AG09309 (cell line): ENCODE data around the gene LAMA2.

Source experiments
- DNase-seq: peaks from one replicate; pipeline ENCODE4 v3.0.0-alpha.2; 2010; ENCODE audit warnings: low read depth
- H3K4me3 ChIP-seq: 2 replicates; pipeline ENCODE4 v1.5.1; 2011; ENCODE audit warnings: mild to moderate bottlenecking, low read depth, low read length, moderate library complexity; ENCODE audit not compliant: control insufficient read depth
- TF ChIP-seq, protein P1 (sequence below): IDR thresholded peaks from 2 replicates; pipeline ENCODE4 v1.5.1; 2011; ENCODE audit warnings: mild to moderate bottlenecking, low read depth, low read length, inconsistent platforms; ENCODE audit not compliant: insufficient read depth, control insufficient read depth; ENCODE audit errors: missing control alignments

LAMA2 gene, protein sequence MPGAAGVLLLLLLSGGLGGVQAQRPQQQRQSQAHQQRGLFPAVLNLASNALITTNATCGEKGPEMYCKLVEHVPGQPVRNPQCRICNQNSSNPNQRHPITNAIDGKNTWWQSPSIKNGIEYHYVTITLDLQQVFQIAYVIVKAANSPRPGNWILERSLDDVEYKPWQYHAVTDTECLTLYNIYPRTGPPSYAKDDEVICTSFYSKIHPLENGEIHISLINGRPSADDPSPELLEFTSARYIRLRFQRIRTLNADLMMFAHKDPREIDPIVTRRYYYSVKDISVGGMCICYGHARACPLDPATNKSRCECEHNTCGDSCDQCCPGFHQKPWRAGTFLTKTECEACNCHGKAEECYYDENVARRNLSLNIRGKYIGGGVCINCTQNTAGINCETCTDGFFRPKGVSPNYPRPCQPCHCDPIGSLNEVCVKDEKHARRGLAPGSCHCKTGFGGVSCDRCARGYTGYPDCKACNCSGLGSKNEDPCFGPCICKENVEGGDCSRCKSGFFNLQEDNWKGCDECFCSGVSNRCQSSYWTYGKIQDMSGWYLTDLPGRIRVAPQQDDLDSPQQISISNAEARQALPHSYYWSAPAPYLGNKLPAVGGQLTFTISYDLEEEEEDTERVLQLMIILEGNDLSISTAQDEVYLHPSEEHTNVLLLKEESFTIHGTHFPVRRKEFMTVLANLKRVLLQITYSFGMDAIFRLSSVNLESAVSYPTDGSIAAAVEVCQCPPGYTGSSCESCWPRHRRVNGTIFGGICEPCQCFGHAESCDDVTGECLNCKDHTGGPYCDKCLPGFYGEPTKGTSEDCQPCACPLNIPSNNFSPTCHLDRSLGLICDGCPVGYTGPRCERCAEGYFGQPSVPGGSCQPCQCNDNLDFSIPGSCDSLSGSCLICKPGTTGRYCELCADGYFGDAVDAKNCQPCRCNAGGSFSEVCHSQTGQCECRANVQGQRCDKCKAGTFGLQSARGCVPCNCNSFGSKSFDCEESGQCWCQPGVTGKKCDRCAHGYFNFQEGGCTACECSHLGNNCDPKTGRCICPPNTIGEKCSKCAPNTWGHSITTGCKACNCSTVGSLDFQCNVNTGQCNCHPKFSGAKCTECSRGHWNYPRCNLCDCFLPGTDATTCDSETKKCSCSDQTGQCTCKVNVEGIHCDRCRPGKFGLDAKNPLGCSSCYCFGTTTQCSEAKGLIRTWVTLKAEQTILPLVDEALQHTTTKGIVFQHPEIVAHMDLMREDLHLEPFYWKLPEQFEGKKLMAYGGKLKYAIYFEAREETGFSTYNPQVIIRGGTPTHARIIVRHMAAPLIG (N-terminal part only)

DNA sequence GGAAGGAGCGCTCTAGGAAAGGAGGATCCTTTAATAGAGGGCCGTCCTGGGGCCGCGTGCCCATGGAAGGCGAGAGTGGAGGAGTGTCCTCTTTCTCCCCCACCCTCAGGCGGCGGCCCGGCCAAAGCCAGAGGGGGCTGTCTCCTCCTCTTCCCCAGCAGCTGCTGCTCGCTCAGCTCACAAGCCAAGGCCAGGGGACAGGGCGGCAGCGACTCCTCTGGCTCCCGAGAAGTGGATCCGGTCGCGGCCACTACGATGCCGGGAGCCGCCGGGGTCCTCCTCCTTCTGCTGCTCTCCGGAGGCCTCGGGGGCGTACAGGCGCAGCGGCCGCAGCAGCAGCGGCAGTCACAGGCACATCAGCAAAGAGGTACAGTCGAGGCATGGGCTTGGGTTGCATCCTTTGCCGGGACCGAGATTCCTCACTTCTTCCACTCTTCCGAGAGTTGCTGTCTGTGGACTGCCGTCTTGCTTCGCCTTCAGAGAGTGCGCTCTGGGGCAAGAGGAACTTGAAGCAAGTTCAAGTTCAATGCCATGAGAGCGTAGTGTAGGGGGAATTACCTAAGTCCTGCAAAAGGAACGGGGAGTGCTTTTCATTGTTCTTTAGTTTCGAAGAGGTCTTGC lies at the start of gene LAMA2:
LAMA2 (plus strand) TSS at position 148 of the 621 bp plus-strand sequence; CDS start at position 256, 108 bp downstream.
- peak; percentile 49 for DNase-seq
- peak within 1 kb of the TSS; percentile 75 for H3K4me3 ChIP-seq
- TF ChIP-seq, protein P1, sequence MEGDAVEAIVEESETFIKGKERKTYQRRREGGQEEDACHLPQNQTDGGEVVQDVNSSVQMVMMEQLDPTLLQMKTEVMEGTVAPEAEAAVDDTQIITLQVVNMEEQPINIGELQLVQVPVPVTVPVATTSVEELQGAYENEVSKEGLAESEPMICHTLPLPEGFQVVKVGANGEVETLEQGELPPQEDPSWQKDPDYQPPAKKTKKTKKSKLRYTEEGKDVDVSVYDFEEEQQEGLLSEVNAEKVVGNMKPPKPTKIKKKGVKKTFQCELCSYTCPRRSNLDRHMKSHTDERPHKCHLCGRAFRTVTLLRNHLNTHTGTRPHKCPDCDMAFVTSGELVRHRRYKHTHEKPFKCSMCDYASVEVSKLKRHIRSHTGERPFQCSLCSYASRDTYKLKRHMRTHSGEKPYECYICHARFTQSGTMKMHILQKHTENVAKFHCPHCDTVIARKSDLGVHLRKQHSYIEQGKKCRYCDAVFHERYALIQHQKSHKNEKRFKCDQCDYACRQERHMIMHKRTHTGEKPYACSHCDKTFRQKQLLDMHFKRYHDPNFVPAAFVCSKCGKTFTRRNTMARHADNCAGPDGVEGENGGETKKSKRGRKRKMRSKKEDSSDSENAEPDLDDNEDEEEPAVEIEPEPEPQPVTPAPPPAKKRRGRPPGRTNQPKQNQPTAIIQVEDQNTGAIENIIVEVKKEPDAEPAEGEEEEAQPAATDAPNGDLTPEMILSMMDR = peak; percentile 35

DNA sequence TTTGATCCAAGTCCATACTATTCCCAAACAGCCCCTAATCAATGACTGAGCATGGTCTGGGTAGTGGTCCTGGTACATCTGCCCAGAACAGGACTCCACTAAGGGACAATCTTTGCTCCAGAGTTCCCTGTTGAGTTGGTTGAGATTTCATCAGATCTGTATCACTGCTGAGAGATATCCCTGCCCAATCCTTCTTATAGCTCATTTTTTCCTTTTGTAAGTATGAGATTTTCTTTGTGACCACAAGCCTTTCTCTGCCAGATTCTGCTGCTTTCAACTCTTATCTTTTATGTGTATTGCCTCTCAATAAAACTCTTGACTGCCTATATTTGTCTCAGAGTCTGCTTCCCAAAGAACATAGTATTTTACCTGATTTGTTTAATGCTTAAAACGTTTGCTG lies 46.2 kb upstream of the LAMA2 start:
- H3K4me3 ChIP-seq = no peak overlapping the region
- TF ChIP-seq, protein P1 = no peak
- no peak for DNase-seq

DNA sequence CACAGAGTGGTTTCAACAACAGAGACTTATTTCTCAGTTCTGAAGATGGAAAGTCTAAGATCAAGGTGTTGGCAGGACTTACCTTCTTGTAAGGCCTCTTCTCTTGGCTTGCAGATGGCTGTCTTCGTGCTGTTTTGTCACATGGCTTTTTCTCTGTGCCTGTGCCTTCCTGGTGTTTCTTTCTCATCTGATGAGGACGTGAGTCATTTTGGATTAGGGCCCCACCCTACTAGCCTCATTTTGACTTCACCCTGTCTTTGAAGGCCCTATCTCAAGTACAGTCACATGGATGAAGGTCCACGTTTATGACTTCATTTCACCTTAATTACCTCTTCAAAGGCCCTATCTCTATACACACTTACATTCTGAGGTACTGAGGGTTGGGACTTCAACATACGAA lies 41.4 kb upstream of the LAMA2 start:
- H3K4me3 ChIP-seq = no peak overlapping the region
- no peak for DNase-seq
- TF ChIP-seq, protein P1 = no peak

DNA sequence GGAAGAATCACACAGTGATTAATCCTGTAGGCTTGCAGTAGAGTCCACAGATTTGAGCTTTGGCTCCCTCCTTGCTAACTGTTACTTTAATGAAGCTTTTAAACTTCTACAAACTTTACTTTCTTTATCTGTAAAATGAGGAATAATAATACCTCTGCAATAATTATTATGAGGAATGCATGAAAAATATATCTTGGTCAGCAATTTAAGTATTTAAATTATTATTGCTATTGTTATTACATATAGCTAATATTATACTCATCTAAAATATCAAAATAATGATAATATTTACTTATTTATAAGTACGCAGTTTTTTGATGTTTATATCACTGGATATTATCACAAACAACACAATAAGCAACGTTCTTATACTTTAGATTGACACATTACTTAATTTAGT lies 38.3 kb upstream of the LAMA2 start:
- TF ChIP-seq, protein P1 = no peak
- no peak for DNase-seq
- no peak overlapping the region for H3K4me3 ChIP-seq

DNA sequence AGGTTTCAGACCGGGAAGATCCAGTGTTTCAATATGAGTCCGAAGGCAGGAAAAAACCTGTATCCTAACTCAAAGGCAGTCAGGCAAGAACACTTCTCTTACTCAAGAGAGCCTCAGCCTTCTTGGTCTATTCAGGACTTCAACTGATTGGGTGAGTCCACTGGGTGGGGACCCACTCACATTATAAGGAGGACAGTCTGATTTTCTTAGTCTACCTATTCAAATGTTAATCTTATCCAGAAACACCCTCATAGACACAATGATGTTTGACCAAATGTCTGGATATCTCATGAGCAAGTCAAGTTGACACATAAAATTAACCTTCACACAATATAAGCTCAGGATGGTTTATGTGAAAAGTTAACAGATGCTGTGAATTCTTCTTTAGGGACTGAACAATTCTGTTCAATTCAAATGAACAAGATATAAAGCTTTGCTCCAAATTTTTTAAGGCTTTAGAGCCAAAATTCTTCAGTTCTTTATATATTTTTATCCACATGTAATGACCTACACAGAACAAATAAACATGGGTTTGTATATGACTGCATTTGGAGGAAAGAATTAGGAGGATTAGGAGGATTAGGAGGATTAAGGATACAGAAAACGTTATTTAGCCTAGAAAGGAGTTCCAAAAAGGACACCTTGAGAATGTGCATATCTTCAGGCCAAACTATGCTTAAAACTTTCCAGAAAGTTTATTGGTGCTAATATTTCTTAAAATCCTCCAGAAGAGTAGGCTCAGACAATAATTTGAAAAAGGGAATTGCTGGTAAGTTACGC lies 35.3 kb upstream of the LAMA2 start:
- DNase-seq = no peak
- H3K4me3 ChIP-seq = no peak overlapping the region
- TF ChIP-seq, protein P1 = no peak
